Activated CD8-positive, alpha-beta memory T cell treated with anti-CD3 and anti-CD28 coated beads for 24 hours (primary cell): Measurements from ENCODE around the gene SHLD2.
"Not testable (repeated sequence)": the region's sequence is repeated elsewhere in the genome, so short reads cannot be mapped to it uniquely, and the experiment has no call there.

Experiments used
- DNase-seq: peaks from one replicate; pipeline ENCODE4 v3.0.0-alpha.2; 2020

The SHLD2 gene

GRCh38 chr10:87149020-87149609, 54.1 kb downstream of the SHLD2 start:
- DNase-seq, result not testable (repeated sequence)

DNA sequence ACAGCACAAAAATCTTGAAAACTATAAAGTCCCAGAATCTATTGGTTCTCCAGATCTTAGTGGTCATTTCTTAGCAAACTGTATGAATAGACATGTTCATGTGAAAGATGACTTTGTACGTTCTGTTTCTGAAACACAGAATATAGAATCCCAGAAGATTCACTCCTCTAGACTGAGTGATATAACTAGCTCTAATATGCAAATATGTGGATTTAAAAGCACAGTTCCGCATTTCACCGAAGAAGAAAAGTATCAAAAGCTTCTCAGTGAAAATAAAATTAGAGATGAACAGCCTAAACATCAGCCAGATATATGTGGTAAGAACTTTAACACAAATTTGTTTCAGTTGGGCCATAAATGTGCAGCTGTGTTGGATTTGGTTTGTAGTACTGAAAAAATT, 56.5 kb downstream of the SHLD2 start:
- DNase-seq, result not testable (repeated sequence)

- not testable (repeated sequence) for DNase-seq
These were observed 61.8 kb downstream of the SHLD2 start for GRCh38 chr10:87156841-87157240.

DNA sequence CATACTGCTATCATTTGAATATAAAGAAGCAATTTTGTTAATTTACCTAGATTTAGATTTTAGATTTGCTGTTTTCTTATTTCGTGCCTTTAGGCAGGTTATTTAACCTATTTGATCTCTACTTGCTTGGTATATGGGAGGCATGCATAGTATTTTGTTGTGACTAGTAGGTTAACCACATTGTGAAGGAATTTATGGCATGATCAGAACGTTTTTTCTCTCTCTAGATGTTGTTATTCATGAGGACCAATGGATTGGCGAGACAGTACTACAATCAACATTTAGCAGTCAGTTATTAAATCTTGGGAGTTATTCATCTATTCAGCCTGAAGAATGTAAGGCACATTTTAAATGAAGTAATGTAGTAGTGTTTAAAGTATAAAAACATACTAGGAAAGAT, 62.8 kb downstream of the SHLD2 start:
- DNase-seq, result not testable (repeated sequence)

GRCh38 chr10:87162703-87163293, 67.8 kb downstream of the SHLD2 start:
- not testable (repeated sequence) for DNase-seq

DNA sequence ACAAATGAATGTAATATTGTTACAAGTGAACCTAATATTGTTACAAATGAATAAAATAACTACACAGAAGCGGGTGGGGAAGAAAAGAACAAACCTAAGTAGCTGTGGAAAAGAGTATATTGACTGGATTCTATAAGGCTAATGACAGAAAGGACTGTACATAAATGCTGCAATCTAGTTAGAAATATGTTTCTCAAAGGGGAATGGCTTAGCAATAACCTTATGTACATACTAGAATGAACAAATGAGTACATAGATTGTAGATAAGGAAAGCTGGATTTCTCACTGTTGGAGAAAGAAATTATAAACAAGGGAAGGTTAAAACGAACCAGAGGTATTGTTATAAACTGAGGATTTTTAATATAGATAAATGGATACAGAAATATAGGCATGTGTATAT, 68.4 kb downstream of the SHLD2 start:
- not testable (repeated sequence) for DNase-seq

DNA sequence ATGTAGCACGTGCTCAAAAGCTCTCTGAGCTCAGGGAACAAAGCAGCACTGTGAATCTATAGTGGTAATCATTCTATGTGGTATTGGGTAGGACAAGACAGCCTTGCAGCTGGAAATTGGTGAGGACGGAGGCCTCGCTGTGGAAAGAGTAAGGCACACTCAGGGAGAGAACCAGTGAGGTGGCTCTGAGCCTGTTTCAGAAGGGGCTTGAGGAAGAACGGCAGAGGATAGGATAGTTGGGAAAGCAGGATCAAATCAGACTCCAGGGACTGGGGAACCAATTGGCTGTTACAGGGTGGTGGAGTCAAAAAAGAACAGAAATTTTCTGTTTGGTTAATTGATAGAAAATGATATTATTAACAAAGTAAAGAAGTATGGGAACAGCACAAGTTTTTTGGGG, 74.9 kb downstream of the SHLD2 start:
- DNase-seq, result not testable (repeated sequence)

GRCh38 chr10:87170705-87171104, 75.7 kb downstream of the SHLD2 start:
- not testable (repeated sequence) for DNase-seq

GRCh38 chr10:87171670-87172069, 76.7 kb downstream of the SHLD2 start:
- not testable (repeated sequence) for DNase-seq

DNA sequence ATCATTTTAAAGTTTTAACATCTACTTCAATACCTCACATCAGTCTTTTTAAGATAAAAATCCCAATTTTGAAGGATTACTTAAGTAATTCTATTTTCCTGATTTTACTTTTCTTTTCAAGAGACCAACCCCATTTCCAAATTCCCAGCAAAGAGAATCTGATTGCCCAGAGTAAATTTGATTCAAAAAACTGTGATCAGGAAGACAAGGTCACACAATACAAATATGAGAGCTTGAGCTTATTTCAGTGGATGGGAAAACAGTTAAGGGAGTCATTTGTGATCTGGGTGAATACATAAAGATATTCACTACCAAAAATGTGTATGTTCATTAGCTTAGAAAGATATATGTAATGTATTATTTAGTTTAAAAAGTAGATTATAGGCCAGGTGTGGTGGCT, 77.2 kb downstream of the SHLD2 start:
- DNase-seq, result not testable (repeated sequence)

GRCh38 chr10:87177587-87177986, 82.6 kb downstream of the SHLD2 start:
- DNase-seq, result not testable (repeated sequence)

GRCh38 chr10:87184421-87184820, 89.4 kb downstream of the SHLD2 start:
- not testable (repeated sequence) for DNase-seq

GRCh38 chr10:87186016-87186415, 91.0 kb downstream of the SHLD2 start:
- DNase-seq, result not testable (repeated sequence)

DNA sequence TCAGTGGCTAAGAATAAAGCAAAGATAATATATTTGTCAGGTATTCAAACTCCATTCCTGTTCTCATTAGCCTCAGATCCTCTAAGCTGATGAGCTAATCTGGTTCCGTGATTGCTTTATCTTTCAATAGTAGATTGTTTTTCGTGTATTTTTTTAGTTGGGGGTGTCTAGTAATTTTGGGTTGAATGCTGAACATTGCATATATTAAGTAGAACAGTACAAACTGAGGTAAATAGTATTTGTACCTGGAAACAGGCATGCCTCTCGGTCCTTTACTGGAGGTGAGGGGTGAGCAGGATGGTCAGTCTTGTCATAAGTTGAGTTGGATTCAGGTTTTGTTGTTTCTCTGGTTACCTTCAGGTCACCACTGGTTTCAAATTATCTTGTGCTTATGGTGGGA, 92.6 kb downstream of the SHLD2 start:
- not testable (repeated sequence) for DNase-seq

DNA sequence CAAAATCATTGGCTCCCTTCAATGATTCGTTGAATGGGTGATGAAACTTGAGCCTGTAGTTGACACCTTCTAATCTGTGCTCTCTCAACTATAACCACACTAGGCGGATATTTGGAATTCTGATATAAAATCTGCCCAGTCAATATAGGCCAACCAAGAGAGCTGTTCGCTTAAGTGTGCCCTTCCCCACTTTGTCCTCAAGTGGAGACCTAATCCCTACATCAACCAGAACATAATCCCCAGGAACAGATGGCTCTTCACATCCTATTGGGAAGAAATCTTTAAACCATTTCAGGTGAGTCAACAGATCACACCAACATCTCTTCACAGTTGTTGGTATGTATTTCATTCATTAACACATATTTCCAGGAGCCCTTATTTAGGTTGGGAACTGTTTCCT, 96.8 kb downstream of the SHLD2 start:
- not testable (repeated sequence) for DNase-seq

- not testable (repeated sequence) for DNase-seq
These were observed 105.9 kb downstream of the SHLD2 start for GRCh38 chr10:87200924-87201323.

DNA sequence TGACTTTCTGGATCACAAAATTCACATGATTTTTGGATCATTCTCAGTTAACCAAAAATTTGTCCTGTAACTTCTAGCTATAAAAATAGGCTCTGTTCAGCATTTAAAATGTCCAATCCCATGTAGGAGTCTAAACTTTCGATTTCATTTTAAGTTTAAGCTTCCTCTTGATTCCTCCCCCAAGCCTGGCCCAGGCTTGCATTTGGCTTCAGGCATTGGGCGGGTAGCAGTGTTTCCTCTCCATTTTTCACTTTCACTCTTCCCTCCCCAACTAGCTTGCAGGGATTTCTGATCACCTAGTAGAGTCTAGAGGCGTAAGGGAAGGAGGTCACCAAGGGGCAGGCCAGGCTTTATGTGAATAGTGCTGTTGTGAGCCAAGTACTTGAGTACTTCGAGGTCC, 109.8 kb downstream of the SHLD2 start:
- not testable (repeated sequence) for DNase-seq

GRCh38 chr10:87206922-87207321, 111.9 kb downstream of the SHLD2 start:
- not testable (repeated sequence) for DNase-seq

DNA sequence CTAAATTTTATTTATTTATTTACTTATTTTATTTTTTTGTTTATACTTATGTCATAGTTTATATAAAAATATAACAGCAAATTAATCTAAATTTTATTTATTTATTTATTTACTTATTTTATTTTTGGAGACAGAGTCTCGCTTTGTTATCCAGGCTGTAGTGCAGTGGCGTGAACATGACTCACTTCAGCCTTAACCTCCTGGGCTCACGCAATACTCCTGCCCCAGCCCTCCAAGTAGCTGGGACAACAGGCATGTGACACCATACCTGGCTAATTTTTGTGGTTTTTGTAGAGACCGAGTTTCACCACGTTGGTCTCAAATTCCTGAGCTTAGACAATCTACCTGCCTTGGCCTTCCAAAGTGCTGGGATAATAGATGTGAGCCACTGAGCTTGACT, 115.3 kb downstream of the SHLD2 start:
- DNase-seq, result not testable (repeated sequence)

DNA sequence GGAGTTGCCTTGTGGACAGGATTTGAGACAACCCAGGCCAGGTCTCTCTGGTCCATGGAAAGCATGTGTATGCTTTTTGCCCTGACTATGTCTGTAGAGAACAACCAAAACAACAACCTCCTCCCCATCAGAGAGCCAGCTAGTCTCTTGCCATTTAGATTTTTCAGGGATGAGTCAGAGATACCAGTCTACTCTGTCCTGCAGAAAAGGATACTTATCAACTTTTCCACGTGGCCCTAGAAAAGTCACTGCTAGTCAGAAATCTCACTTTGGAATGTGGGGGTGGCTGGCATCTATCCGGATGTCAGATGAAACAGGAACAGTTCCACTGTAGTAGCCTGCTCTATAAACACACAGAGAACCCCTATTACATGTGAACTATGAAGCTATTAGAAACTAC, 116.8 kb downstream of the SHLD2 start:
- DNase-seq, result not testable (repeated sequence)

DNA sequence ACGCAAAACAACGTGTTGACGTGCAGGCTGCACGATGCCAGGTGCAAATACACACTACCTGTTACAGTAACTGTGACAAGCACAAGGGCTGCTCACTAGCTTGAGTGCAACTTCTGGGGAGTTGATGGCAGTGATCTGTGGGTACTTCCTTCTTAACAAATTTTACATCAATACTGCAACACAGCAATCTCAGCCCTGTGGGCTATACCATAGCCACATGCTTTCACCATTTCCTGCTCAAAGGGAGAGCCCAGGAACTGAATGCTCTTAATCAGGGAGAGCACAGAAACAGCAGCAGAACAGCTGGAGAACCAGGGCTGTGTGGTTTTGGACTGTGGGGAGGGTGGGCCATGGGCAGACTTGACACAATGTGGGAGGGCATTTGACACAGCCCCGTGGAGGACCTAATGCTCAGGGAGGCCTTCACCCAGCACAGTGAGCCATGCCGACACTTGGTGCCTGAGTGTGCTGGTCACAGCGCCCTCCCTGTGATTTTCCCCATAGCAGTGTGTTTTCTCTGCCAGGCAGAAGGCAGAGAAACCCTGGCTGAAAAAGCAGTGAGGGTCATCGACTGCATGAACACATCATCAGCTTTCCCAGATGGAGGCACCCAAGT, 118.3 kb downstream of the SHLD2 start:
- not testable (repeated sequence) for DNase-seq

DNA sequence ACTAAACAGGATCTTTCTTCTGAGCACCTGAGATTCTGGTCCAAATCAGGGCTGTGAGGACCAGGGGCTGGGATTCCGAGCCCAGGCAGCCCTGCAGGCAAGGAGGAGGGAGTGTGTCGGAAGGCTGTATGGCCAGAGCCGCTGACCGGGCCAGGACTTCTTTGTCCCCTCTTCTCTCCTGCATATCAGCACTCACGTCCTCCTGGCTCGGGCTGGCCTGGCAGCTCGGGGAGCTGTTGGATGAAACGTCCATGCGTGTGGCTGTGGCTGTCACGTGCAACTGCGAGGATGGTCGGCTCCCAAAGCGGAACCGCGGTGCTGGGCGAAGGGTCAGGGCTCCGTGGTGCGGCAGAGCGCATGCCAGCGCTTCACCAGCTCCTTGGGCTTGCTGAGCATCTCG, 118.8 kb downstream of the SHLD2 start:
- not testable (repeated sequence) for DNase-seq

DNA sequence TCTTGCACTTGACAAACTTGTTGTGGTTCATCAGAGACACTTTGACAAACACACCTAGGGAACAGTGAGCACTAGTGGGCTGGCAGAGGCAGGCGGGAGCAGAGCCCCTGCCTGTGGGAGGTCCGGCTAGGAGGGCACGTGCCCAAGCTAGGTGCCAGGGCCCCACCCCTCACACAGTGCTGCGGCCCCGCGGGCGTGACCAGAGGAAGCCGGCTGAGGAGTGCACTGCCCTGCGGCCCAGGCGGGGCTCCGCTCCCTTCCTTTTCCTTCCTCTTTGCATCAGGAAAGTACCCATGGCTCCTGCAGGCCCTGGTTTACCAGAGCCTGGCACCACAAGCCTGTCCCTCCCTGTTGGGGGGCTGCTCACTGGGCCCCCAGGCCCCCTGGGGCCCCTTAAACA, 121.1 kb downstream of the SHLD2 start:
- DNase-seq, result not testable (repeated sequence)

DNA sequence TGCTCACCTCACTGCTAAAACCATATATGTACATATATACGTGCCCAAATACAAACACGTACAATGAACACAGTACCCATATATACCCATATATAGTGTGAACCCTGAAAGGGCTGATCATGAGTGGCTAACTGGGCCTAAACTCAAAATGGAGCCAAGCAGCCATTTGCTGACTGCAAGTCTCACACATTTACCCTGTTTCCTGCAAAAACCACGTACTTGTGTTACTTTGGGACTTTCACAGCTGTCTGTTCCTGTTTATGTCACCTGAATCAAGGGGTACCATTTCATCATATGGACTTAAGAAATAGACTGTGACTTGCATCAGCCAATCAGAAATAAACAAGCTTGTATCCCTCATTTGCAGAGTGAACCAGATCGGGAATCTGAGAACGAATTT, 124.4 kb downstream of the SHLD2 start:
- not testable (repeated sequence) for DNase-seq
